HepG2 (cell line): ENCODE results near the gene ATP12A. TPM values are rescaled to one million over a fixed set of nuclear protein-coding genes. Genes with fewer than 3 reads are reported as not detected.

Experiments
- ATAC-seq: fragments of 200-7000 bp; cut with Tn5 transposase; 3 replicates; pipeline ENCODE4 v1.9.1; 2020; ENCODE audit warnings: mild to moderate bottlenecking, moderate library complexity
- BruUV-seq: library from RNA; stranded (reverse); fragments of 400-500 nt; replicated peaks from 2 replicates; lab custom pipeline; 2021; lab: Mats Ljungman, UMichigan
- CTCF ChIA-PET: fragments of 300-600 bp; formaldehyde crosslinking; extraction: SDS; loops from one replicate; lab custom pipeline; 2021; ENCODE audit warnings: low total read pairs, inconsistent platforms, low intra/inter-chr PET ratio; lab: Yijun Ruan, JAX
- POLR2A ChIA-PET: fragments of 350-600 bp; sonication (Branson Sonifier 250); formaldehyde crosslinking; loops from one replicate; lab custom pipeline; 2020; ENCODE audit warnings: antibody characterized with exemption, inconsistent platforms; lab: Yijun Ruan, JAX
- DNase-seq: peaks from one replicate; pipeline ENCODE4 v3.0.0-alpha.2; 2015; ENCODE audit warnings: low spot score
- FAIRE-seq: peaks from 3 replicates; lab custom pipeline; 2011; peaks lifted over from hg19 to GRCh38; lab: Jason Lieb, UNC
- H2AFZ ChIP-seq: one replicate; pipeline ENCODE4 v1.6.1; 2011; ENCODE audit warnings: low read length, inconsistent platforms
- H3K27ac ChIP-seq: fragments of 300-600 bp; 3 replicates; pipeline ENCODE4 v1.8.0; 2011; ENCODE audit warnings: mixed run types, mild to moderate bottlenecking, mixed read lengths, low read length, inconsistent platforms; ENCODE audit not compliant: insufficient read depth; ENCODE audit errors: extremely low read length
- H3K27me3 ChIP-seq, 2 experiments: fragments of 200-600 bp in 1 of 2; 2 replicates in 1 of 2; 3 replicates in 1 of 2; pipeline versions ENCODE4 v1.6.0 to v1.8.0; 2011; ENCODE audit warnings: low read length in 2 of 2, mild to moderate bottlenecking in 2 of 2, moderate library complexity in 2 of 2, inconsistent platforms in 1 of 2; ENCODE audit not compliant: insufficient read depth in 2 of 2, control insufficient read depth in 1 of 2
- H3K36me3 ChIP-seq, 2 experiments: fragments of 200-600 bp in 1 of 2; replicated peaks in 1 of 2; 2 replicates in 1 of 2; 3 replicates in 1 of 2; pipeline versions ENCODE4 v1.5.1 to v1.8.0; 2011; ENCODE audit warnings: low read length in 2 of 2, inconsistent platforms in 1 of 2; ENCODE audit not compliant: insufficient read depth in 2 of 2, control insufficient read depth in 1 of 2
- H3K4me1 ChIP-seq: 2 replicates; pipeline ENCODE4 v1.5.1; 2012; ENCODE audit warnings: low read length, inconsistent platforms; ENCODE audit not compliant: insufficient read depth
- H3K4me2 ChIP-seq: 2 replicates; pipeline ENCODE4 v1.6.0; 2011; ENCODE audit warnings: low read depth, low read length, inconsistent platforms
- H3K4me3 ChIP-seq, 3 experiments: fragments of 200-600 bp in 1 of 3; sonication (generic), shearing (Covaris generic) in 1 of 3; replicated peaks in 1 of 3; 2 replicates each; pipeline ENCODE4 v1.5.1; 2011 to 2016; ENCODE audit warnings: low read length in 3 of 3, inconsistent platforms in 2 of 3, low read depth in 2 of 3, mild to moderate bottlenecking in 2 of 3, control low read depth in 1 of 3, mixed read lengths in 1 of 3; ENCODE audit not compliant: insufficient read depth in 1 of 3
- H3K79me2 ChIP-seq: one replicate; pipeline ENCODE4 v1.6.1; 2011; ENCODE audit warnings: low read length, inconsistent platforms; ENCODE audit not compliant: insufficient read depth
- H3K9ac ChIP-seq: 2 replicates; pipeline ENCODE4 v1.6.0; 2011; ENCODE audit warnings: mild to moderate bottlenecking, low read depth, low read length, inconsistent platforms; ENCODE audit not compliant: insufficient read depth
- H3K9me3 ChIP-seq: 2 replicates; pipeline ENCODE4 v1.5.1; 2012; ENCODE audit warnings: mild to moderate bottlenecking, low read length
- H4K20me1 ChIP-seq: 2 replicates; pipeline ENCODE4 v1.6.0; 2011; ENCODE audit warnings: inconsistent platforms, mild to moderate bottlenecking, low read length, moderate library complexity; ENCODE audit not compliant: insufficient read depth
- PHF20 ChIP-seq: sonication (generic); formaldehyde crosslinking; IDR thresholded peaks from 2 replicates; pipeline ENCODE4 v1.5.0; 2020; ENCODE audit warnings: mild to moderate bottlenecking, missing genetic modification reagents
- ZEB1 ChIP-seq: IDR thresholded peaks from 2 replicates; pipeline ENCODE4 v1.6.1; 2012; ENCODE audit warnings: mild to moderate bottlenecking, low read depth, inconsistent platforms; ENCODE audit not compliant: insufficient replicate concordance
- ZMAT5 ChIP-seq: sonication (generic); formaldehyde crosslinking; IDR thresholded peaks from 2 replicates; pipeline ENCODE4 v1.5.0; 2020; ENCODE audit warnings: mild to moderate bottlenecking, low read depth, missing genetic modification reagents, borderline replicate concordance
- ZNF335 ChIP-seq: sonication (generic); formaldehyde crosslinking; IDR thresholded peaks from 2 replicates; pipeline ENCODE4 v1.4.0; 2020; ENCODE audit warnings: missing genetic modification reagents
- ZNF468 ChIP-seq: sonication (generic); formaldehyde crosslinking; IDR thresholded peaks from 2 replicates; pipeline ENCODE4 v1.8.0; 2022; ENCODE audit warnings: mild to moderate bottlenecking, moderate library complexity, missing genetic modification reagents
- in situ Hi-C: cut with HindIII; loops from 2 replicates; pipeline ENCODE4 v1.10.0; 2017; ENCODE audit warnings: low pct_unique_long_range_greater_than_20kb; ENCODE audit not compliant: extremely low pct_ligation_motif_present
- intact Hi-C: fragments of 100-400 bp; cut with micrococcal nuclease; formaldehyde crosslinking; loops from one replicate; pipeline ENCODE4 v1.10.0; 2022; ENCODE audit not compliant: unreplicated experiment
- polyA plus RNA-seq, 8 experiments: library from polyadenylated mRNA; depleted of rRNA in 3 of 8; stranded (reverse) in 7 of 8; unstranded in 1 of 8; fragments of >200 nt; fragmentation: Illumina TruSeq in 4 of 8; extraction: Trizol in 4 of 8; gene quantifications; 2 replicates each; pipeline versions ENCODE4 v1.2.1 to v1.2.3, GENCODE V29; 2011 to 2016; ENCODE audit warnings: low read depth in 4 of 8, missing spikeins in 1 of 8, mixed read lengths in 1 of 8; ENCODE audit not compliant: insufficient read depth in 1 of 8
- small RNA-seq, 3 experiments: library from RNA; depleted of rRNA; stranded (forward); fragments of <200 nt; gene quantifications; one replicate each; pipeline ENCODE3, GENCODE V24; 2012; ENCODE audit warnings: low read depth in 2 of 3, low replicate concordance in 1 of 3; ENCODE audit not compliant: insufficient read length in 3 of 3, insufficient read depth in 2 of 3
- total RNA-seq, 5 experiments: library from RNA; depleted of rRNA; stranded (reverse); fragments of >200 nt; fragmentation: Illumina TruSeq; extraction: Trizol; gene quantifications; 2 replicates each; pipeline ENCODE4 v1.2.3, GENCODE V29; 2016; ENCODE audit warnings: low read depth in 1 of 5

Gene ATP12A
- total and polyA plus RNA-seq, 2 of the 13 experiments (the other 11 are each of a cell fraction or from before 2014, with no cell fraction given), result not detected

- Histone ChIP-seq H3K9ac (no peak overlapping the region), H3K27ac (no peak overlapping the region), H3K9me3 (no peaks in the 10 kb centered on the region), H2AFZ (no peak overlapping the region), H3K4me3 (no peak overlapping the region), H3K36me3 (no peaks in the 10 kb centered on the region), H4K20me1 (no peaks in the 10 kb centered on the region), H3K4me2 (no peak overlapping the region), H3K27me3 (no peaks in the 10 kb centered on the region), H3K79me2 (no peaks in the 10 kb centered on the region), H3K4me1 (no peaks in the 10 kb centered on the region)
- DNase-seq (no peak), ATAC-seq (no peak), FAIRE-seq (no peak)
- intact Hi-C loops, result no loop called here
- BruUV-seq, result no TSS peak
- TF ChIP-seq ZNF468 (CRISPR knock-in tag), result no peak
- TF ChIP-seq ZEB1, result no peak
- no peak for TF ChIP-seq ZNF335 (CRISPR knock-in tag)
- TF ChIP-seq PHF20 (CRISPR knock-in tag), result no peak
- TF ChIP-seq ZMAT5, result no peak
- ChIA-PET POLR2A (no interaction called here), CTCF (no interaction called here)
- in situ Hi-C loops, result no loop called here
Measured at GRCh38 chr13:24759197-24759596, 79.0 kb downstream of the ATP12A start.

Small RNA genes lying within 50 kb of the gene (small RNA-seq; reads per million reads assigned to genes)
- gene RNY1P7, result 0 reads per million in 3 experiments

Other genes with a start within 250 kb of the ATP12A start
- gene PARP4, start 167.6 kb upstream of the ATP12A start, total RNA-seq (2016; rRNA removed; fragmentation: Illumina TruSeq; extraction: Trizol), result 42.6 and 66.0 TPM in 2 replicates
- gene PARP4, start 167.6 kb upstream of the ATP12A start, polyA plus RNA-seq (2011; rRNA removed), result 40.5 and 41.2 TPM in 2 replicates
- not detected in 2 replicates for gene RNF17, start 83.8 kb downstream of the ATP12A start, total RNA-seq (2016; rRNA removed; fragmentation: Illumina TruSeq; extraction: Trizol)
- gene RNF17, start 83.8 kb downstream of the ATP12A start, polyA plus RNA-seq (2011; rRNA removed), result not detected in 2 replicates